ENCODE measurements around the gene MLXIP. TPM values are rescaled to one million over a fixed set of nuclear protein-coding genes. Genes with fewer than 3 reads are reported as not detected.
"Not testable (repeated sequence)": the region's sequence is repeated elsewhere in the genome, so short reads cannot be mapped to it uniquely, and the experiment has no call there.

The MLXIP gene
- polyA plus RNA-seq, 1 experiment: 4.8 TPM

DNA sequence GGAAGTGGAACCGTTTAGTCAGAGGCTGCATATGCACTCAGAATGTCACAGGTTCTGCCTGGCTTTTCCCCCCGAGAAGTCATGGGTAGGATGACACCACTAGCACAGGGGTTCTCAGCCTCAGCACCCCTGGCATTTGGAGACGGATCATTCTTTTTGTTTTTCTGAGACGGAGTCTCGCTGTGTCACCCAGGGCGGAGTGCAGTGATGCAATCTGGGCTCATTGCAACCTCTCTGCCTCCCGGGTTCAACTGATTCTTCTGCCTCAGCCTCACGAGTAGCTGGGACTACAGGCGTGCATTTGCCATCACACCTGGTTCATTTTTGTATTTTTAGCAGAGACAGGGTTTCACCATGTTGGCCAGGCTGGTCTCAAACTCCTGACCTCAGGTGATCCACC, 28.7 kb upstream of the MLXIP start:
- H3K4me3 ChIP-seq (ENCODE audit: low read depth, low read length): no peak overlapping the region
- H3K36me3 ChIP-seq (ENCODE audit: control insufficient read depth, insufficient read depth, low read length): peaks cover 3% of the 10 kb centered on the region
- no peaks in the 10 kb centered on the region for H3K27me3 ChIP-seq (ENCODE audit: control insufficient read depth, insufficient read depth, low read length)
- ChIA-PET CTCF (interaction anchor here (7.0 kb wide), 1 partner anchor 75 kb away, joined by 207 read pairs; no protein-coding TSS in a partner anchor), POLR2A (no interaction called here)
- DNase-seq (ENCODE audit: low read depth): no peak
- TF ChIP-seq, protein P1, sequence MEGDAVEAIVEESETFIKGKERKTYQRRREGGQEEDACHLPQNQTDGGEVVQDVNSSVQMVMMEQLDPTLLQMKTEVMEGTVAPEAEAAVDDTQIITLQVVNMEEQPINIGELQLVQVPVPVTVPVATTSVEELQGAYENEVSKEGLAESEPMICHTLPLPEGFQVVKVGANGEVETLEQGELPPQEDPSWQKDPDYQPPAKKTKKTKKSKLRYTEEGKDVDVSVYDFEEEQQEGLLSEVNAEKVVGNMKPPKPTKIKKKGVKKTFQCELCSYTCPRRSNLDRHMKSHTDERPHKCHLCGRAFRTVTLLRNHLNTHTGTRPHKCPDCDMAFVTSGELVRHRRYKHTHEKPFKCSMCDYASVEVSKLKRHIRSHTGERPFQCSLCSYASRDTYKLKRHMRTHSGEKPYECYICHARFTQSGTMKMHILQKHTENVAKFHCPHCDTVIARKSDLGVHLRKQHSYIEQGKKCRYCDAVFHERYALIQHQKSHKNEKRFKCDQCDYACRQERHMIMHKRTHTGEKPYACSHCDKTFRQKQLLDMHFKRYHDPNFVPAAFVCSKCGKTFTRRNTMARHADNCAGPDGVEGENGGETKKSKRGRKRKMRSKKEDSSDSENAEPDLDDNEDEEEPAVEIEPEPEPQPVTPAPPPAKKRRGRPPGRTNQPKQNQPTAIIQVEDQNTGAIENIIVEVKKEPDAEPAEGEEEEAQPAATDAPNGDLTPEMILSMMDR (IDR thresholded peaks at IDR 0.05; ENCODE audit: insufficient read depth, low read depth, low read length): no peak

DNA sequence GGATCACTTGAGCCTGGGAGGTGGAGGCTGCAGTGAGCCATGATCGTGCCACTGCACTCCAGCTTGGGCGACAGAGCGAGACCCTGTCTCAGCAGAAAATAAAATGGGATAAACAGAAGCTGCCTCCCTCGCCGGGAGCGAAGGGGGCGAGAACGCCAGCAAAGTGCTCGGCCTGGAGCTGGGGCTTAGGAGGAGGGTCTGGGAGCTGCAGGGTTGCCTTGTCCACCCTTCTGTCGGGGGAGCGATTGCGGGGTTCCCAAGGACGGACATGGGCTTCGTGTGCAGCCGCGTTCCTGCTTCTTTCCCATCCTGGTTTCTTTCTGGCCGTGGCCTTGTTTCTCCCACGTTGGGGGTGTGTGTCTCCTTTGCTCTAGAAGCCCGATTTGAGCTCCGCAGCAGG, 27.9 kb upstream of the MLXIP start:
- ChIA-PET POLR2A (no interaction called here), CTCF (interaction anchor here (0.8 to 7.0 kb wide), 5 partner anchors 10 to 140 kb away, joined by 3 to 207 read pairs (median 6); no protein-coding TSS in a partner anchor)
- Histone ChIP-seq H3K27me3 (ENCODE audit: control insufficient read depth, insufficient read depth, low read length) (no peaks in the 10 kb centered on the region), H3K4me3 (ENCODE audit: low read depth, low read length) (no peak overlapping the region), H3K36me3 (ENCODE audit: control insufficient read depth, insufficient read depth, low read length) (peaks cover 3% of the 10 kb centered on the region)
- DNase-seq (ENCODE audit: low read depth): no peak
- TF ChIP-seq, protein P1 (IDR thresholded peaks at IDR 0.05; ENCODE audit: insufficient read depth, low read depth, low read length): no peak

DNA sequence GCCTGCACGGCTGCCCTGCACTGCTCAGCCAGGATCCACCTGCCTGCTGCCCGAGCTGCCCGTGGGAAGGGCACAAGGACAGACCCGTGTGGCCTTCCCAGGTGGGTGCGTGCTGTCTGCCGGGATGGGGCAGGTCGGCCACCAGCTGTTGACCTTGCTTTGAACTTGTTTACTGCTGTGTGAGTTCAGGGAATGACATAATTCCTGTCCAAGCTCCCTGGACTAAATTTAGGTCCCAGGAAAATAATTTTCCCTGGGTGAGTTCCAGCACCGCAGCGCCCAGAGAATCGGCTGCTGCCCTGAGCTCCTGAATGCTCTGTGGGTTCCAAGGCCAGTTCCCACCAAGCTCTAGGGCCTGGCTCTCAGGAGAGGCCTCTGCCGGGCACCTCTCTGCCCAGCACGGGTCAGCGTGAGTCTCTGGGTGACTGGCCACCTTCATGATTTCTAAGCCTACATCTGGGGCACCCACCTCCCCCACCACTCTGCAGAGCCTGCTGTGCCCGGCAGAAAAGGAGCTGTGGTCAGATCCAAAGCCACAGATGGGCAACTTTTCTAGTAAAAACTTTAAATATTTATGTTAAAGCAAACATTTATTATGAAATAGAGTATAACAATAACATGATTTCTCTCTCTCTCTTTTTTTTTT, 27.2 kb upstream of the MLXIP start:
- TF ChIP-seq, protein P1 (IDR thresholded peaks at IDR 0.05; ENCODE audit: insufficient read depth, low read depth, low read length): no peak
- ChIA-PET POLR2A (interaction anchor here (0.5 kb wide), 1 partner anchor 143 kb away, joined by 4 read pairs; no protein-coding TSS in a partner anchor), CTCF (interaction anchor here (0.5 to 7.0 kb wide), 7 partner anchors 11 to 171 kb away, joined by 3 to 207 read pairs (median 5); no protein-coding TSS in a partner anchor)
- no peak overlapping the region for H3K4me3 ChIP-seq (ENCODE audit: low read depth, low read length)
- no peaks in the 10 kb centered on the region for H3K36me3 ChIP-seq (ENCODE audit: control insufficient read depth, insufficient read depth, low read length)
- no peaks in the 10 kb centered on the region for H3K27me3 ChIP-seq (ENCODE audit: control insufficient read depth, insufficient read depth, low read length)
- DNase-seq (ENCODE audit: low read depth): no peak

DNA sequence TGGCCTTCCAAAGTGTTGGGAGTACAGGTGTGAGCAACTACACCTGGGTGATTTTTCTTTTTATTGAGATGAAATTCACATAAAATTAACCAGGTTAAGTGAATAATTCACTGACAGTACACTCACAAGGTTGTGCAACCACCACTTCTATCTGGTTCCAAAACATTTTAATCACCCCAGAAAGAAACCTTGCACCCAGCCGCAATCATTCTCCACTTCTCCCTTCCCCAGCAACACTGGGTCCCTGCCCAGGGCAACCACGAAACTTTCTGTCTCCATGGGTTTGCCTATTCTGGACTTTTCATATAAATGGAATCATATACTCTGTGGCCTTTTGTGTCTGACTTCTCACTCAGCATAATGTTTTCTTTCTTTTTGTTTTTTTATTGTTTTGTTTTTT, 26.3 kb upstream of the MLXIP start:
- no peaks in the 10 kb centered on the region for H3K27me3 ChIP-seq (ENCODE audit: control insufficient read depth, insufficient read depth, low read length)
- TF ChIP-seq, protein P1 (IDR thresholded peaks at IDR 0.05; ENCODE audit: insufficient read depth, low read depth, low read length): no peak
- DNase-seq (ENCODE audit: low read depth): no peak
- CTCF ChIA-PET: interaction anchor here (0.6 to 7.0 kb wide), 8 partner anchors 23 to 317 kb away, joined by 3 to 207 read pairs (median 3); no protein-coding TSS in a partner anchor
- H3K36me3 ChIP-seq (ENCODE audit: control insufficient read depth, insufficient read depth, low read length): no peaks in the 10 kb centered on the region
- POLR2A ChIA-PET: no interaction called here
- H3K4me3 ChIP-seq (ENCODE audit: low read depth, low read length): no peak overlapping the region

DNA sequence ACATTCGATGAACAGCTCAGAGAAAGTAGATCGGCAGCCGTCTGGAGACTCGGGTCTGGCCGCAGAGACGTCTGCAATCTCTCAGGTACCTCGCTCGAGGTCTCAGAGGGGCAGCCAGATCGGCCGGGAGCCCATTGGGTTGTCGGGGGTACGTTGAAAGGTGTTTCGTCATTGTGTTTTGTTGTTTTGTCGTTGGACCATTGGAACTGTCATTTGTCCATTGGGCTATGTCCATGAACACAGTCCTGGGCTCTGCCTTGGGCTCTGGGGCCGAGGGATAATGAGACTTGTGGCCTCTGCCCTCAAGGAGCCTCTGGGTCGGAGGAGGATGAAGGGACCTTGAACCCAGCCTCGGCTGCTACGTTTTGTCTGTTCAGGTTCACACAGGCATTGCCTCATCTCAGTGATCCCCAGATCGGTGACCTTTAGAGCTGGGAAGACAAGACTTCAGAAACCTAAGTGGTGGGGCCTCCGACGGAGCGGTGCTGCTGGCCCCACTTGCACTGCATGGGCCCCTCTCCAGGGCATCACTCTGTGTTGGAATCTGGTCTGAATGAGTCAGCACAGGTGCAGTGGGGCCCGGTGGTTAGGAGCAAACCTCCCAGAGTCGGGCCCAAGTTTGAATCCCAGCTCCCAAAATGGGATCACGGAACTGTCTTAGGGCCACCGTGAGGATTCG, 23.6 kb upstream of the MLXIP start:
- Histone ChIP-seq H3K36me3 (ENCODE audit: control insufficient read depth, insufficient read depth, low read length) (no peaks in the 10 kb centered on the region), H3K27me3 (ENCODE audit: control insufficient read depth, insufficient read depth, low read length) (no peaks in the 10 kb centered on the region), H3K4me3 (ENCODE audit: low read depth, low read length) (no peak overlapping the region)
- DNase-seq (ENCODE audit: low read depth): no peak
- ChIA-PET POLR2A (no interaction called here), CTCF (interaction anchor here (0.5 to 7.0 kb wide), 32 partner anchors 9 to 209 kb away, joined by 3 to 207 read pairs (median 4); no protein-coding TSS in a partner anchor)
- TF ChIP-seq, protein P1 (IDR thresholded peaks at IDR 0.05; ENCODE audit: insufficient read depth, low read depth, low read length): no peak

DNA sequence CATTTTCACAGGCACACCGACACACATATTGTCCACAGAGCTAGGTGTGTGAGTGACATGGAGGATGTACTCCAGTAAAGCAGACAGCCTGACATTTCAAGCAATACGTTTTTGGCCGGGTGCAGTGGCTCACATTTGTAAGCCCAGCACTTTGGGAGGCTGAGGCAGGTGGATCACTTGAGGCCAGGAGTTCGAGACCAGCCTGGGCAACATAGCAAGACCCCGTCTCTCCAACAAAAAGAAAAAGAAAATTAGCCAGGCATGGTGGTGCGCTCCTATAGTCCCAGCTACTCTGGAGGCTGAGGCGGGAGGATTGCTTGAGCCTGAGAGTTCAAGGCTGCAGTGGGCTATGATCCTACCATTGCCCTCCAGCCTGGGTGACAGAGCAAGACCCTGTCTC, 22.1 kb upstream of the MLXIP start:
- POLR2A ChIA-PET; H3K36me3 ChIP-seq (ENCODE audit: control insufficient read depth, insufficient read depth, low read length); DNase-seq (ENCODE audit: low read depth); H3K27me3 ChIP-seq (ENCODE audit: control insufficient read depth, insufficient read depth, low read length); H3K4me3 ChIP-seq (ENCODE audit: low read depth, low read length): not testable (repeated sequence)
- CTCF ChIA-PET: interaction anchor here (3.4 to 7.0 kb wide), 2 partner anchors 8 to 69 kb away, joined by 35 to 207 read pairs; no protein-coding TSS in a partner anchor
